GM12864 (cell line): ENCODE data around the gene GASK1A.

Experiments used
- DNase-seq: peaks from one replicate; pipeline ENCODE4 v3.0.0-alpha.2; 2011; ENCODE audit warnings: low read depth
- H3K4me3 ChIP-seq: 2 replicates; pipeline ENCODE4 v1.5.1; 2011; ENCODE audit warnings: mild to moderate bottlenecking, low read depth, low read length, control low read depth
- TF ChIP-seq, protein P1 (sequence below): IDR thresholded peaks from 2 replicates; pipeline ENCODE4 v1.5.1; 2011; ENCODE audit warnings: low read depth, mild to moderate bottlenecking, moderate library complexity, low read length, control low read depth, inconsistent platforms; ENCODE audit errors: missing control alignments

Gene GASK1A

DNA sequence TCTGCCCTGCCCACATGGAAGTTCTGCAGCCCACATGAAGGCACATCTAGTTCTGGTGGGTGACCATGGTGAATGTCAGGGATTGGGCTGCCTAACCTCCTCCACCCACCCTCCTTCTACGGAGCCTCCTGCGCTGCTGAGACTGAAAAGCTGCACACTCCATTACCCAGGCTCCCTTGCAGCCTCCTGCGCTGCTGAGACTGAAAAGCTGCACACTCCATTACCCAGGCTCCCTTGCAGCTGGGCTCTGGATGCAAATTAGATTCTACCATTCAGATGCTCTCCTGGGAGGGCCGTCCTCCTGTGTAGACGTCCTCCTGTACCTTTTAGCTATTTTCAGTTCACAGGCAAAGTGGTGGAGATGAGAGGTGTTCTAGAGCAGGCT, 94.7 kb downstream of the GASK1A start:
- no peak overlapping the region for H3K4me3 ChIP-seq
- TF ChIP-seq, protein P1, sequence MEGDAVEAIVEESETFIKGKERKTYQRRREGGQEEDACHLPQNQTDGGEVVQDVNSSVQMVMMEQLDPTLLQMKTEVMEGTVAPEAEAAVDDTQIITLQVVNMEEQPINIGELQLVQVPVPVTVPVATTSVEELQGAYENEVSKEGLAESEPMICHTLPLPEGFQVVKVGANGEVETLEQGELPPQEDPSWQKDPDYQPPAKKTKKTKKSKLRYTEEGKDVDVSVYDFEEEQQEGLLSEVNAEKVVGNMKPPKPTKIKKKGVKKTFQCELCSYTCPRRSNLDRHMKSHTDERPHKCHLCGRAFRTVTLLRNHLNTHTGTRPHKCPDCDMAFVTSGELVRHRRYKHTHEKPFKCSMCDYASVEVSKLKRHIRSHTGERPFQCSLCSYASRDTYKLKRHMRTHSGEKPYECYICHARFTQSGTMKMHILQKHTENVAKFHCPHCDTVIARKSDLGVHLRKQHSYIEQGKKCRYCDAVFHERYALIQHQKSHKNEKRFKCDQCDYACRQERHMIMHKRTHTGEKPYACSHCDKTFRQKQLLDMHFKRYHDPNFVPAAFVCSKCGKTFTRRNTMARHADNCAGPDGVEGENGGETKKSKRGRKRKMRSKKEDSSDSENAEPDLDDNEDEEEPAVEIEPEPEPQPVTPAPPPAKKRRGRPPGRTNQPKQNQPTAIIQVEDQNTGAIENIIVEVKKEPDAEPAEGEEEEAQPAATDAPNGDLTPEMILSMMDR, result no peak
- DNase-seq, result no peak

DNA sequence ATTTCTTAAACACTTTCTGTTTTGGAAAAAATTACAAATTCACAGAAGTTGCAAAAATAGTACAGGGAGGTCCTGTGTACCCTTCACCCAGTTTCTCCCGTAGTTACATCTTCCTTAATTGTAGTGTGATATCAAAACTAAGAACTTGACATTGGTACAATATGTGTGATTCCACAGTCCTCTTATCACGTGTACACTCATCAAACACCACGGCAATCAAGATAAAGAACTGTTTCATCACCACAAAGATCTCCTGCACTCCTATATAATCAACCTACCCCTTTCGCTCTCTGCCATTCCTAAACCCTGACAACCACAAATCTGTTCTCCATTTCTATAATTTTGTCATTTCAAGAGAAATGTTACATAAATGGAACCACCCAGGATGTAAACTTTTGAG, 95.4 kb downstream of the GASK1A start:
- H3K4me3 ChIP-seq, result no peak overlapping the region
- DNase-seq, result no peak
- TF ChIP-seq, protein P1, result no peak

DNA sequence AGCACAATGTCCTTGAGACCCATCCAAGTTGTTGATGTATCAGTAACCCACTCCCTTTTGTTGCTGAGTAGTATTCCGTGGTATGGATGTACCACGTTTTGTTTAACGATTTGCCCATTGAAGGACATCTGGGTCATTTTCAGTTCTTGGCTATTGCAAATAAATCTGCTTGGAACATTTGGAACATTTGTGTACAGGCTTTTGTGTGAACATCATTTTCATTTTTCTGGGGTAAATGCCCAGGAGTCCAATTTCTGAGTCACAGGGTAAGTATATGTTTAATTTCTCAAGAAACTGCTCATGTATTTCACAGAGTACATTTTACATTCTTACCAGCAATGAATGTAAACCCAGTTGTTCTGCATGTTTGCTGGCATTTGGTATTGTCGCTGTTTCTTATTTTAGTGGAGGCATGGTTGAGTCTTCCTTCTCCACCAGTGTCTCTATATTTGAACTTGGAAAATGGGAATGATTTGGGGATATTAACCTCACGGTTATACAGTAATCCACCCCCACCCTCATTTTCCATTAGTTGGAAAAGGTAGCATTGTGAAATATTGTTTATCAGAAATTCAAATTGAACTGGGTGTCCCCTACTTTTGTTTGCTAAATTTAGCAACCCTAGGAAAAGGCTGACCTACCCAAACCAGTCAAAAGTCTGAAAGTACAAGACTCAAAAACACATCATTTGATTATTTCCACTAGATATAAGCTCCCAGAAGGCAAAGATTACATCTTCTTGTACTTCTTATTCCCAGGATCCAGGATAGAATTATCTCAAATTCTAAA, 96.0 kb downstream of the GASK1A start:
- TF ChIP-seq, protein P1, result no peak
- no peak overlapping the region for H3K4me3 ChIP-seq
- no peak for DNase-seq

DNA sequence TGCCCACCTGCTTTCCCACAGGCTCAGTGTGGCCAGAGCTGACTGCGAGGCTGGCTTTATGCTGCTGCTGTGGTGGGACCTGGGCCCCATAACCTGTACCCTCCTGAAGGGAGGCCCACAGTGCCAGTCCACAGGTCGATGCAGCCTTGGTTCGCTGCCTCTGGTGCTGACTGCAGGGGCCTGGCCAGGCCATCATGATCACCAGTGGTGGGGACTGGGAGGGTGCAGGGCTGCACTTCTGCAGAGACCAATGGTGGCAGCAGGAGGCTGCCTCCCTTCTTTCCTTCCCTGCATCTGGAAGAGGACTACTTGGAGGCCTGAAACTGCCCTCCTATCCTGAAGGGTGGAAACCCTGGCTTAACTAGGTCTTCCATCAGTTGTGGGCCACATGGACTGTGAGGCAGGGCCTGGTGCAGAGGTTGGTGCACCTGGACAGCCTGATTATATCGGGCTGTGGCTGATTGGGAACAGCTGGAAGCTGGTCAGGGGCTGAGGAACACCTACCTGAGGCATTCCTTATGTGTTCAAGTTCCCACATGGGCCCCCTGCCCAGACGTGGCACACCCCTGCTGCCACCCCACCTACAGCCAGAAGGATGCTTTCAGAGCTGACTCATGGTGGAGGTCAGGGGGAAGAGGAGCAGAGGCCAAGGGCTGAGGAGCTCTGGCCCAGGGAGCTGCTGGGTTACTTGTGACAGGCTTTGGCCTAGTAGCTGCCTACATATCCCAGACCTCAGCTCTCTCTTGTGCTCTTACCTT, 97.0 kb downstream of the GASK1A start:
- TF ChIP-seq, protein P1, result no peak
- no peak for DNase-seq

DNA sequence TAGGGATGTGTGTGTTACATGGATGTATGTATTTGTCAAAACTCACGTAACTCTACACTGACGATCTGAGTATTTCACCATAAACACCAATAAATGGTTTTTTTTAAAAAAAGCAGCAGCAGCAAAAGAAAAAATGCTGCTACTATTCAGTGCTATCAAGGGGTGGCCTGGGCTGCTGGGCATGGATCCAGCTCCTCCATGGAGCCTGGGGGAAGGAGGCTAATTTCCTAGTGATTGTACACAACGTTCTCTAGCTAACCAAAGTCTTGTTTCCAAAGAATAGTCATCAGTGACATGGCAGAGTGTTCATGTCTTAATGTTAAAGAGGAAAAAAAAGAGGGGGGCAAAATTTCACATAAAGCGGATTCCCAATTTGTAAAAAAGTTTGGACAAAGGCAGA, 97.7 kb downstream of the GASK1A start:
- DNase-seq, result no peak
- H3K4me3 ChIP-seq, result no peak overlapping the region
- TF ChIP-seq, protein P1, result no peak

More for the DNA sequence above, 97.0 kb downstream of the GASK1A start:
- no peak overlapping the region for H3K4me3 ChIP-seq

DNA sequence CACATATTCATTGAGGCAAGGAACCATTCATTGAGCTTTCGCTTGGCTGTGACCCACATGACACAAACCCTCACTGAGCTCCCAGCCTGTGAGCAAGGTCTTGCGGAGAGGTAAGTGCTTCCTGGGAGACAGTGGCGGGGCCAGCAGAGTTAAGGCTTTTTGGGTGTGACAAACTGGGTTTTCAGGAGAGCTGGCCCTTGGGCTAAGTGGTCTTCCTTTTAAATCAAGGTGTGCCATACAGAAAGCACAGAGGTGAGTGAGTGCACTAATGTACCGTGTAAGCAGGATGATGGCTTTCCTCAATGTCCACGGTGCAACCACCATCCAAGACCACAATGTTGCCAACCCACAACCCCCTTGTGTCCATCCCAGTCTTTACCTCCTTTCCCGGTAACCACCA, 98.2 kb downstream of the GASK1A start:
- no peak overlapping the region for H3K4me3 ChIP-seq
- TF ChIP-seq, protein P1, result no peak
- DNase-seq, result no peak
